ENCODE measurements around the gene SRP68.

DNA sequence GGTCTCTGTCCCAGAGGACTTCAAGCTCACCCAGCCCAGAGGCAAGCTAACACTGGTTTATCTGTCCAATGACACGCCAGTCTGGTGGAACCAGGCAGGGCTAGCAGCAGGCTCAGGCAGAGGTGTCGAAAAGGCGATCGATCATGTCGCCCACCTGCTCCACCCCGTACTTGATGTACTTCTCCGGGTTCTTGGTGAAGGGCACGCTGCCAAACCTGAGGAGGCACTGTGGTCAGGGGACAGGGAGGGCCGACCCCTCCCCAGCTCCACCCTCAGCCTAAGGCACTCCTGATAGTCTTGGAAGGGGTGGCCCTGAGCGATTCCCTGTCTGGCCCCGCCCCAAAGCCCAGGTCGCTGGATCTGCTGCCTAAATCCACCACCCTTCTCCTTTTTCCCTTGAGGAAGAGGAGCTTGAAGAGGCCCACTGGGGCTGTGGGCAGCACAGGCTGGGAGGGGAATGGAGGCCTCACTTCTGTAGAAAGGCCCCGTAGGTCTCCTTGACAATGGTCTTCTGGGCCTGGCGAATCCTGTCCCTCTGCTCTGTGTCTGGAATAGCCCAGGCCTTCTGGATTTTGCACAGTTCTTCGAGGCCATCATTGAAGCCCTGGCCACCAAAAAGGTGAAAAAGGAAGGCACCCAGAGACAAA, 11.3 kb upstream of the SRP68 start:
- TF ChIP-seq GATA2 (IDR thresholded peaks at IDR 0.05; ENCODE audit: low read depth, low read length) (no peak), GATA3 (IDR thresholded peaks at IDR 0.05; ENCODE audit: low read depth, low read length) (no peak)

Data from SH-SY5Y (cell line).